Measurements from ENCODE around the gene ARL6IP4. TPM values are rescaled to one million over a fixed set of nuclear protein-coding genes. Genes with fewer than 3 reads are reported as not detected.

The ARL6IP4 gene
- total and polyA plus RNA-seq, 10 of the 15 experiments (the other 5 are each of a cell fraction or from before 2014, with no cell fraction given) = 2.5 to 320 (median 188) TPM

- TF ChIP-seq ZBTB40 (IDR thresholded peaks at IDR 0.05; ENCODE audit: borderline replicate concordance) (peak; percentile 74), SRF (IDR thresholded peaks at IDR 0.05; ENCODE audit: low read depth in 2 of 2, low read length in 2 of 2) (peak; percentile 27 to 83; a peak in 3 of 4 replicates), BHLHE40 (IDR thresholded peaks at IDR 0.05; ENCODE audit: borderline replicate concordance in 1 of 2, low read depth in 2 of 2, low read length in 1 of 2) (peak in 1 of 2 experiments; percentile 51; a peak in 2 of 4 replicates), SUPT20H (IDR thresholded peaks at IDR 0.05; ENCODE audit: borderline replicate concordance, control insufficient read depth, low read depth, low read length) (no peak), RELB (IDR thresholded peaks at IDR 0.05; ENCODE audit: low read depth) (no peak), STAT3 (IDR thresholded peaks at IDR 0.05; ENCODE audit: low read depth, low read length) (no peak), HDAC2 (IDR thresholded peaks at IDR 0.05) (no peak), ATF7 (IDR thresholded peaks at IDR 0.05; ENCODE audit: low read depth) (no peak), ATF3 (IDR thresholded peaks at IDR 0.05; ENCODE audit: borderline replicate concordance, extremely low read depth, low read depth, low read length) (no peak), CUX1 (IDR thresholded peaks at IDR 0.05; ENCODE audit: insufficient replicate concordance, low read depth, low read length) (no peak), TAF1 (IDR thresholded peaks at IDR 0.05; ENCODE audit: borderline replicate concordance, low read depth, low read length) (peak; percentile 84; the same call in 1 of the 2 replicates), CREB1 (IDR thresholded peaks at IDR 0.05; ENCODE audit: low read depth) (no peak), NKRF (conservative IDR thresholded peaks at IDR 0.05) (peak; percentile 80), SMC3 (IDR thresholded peaks at IDR 0.05; ENCODE audit: borderline replicate concordance, low read length) (no peak; the same call in 1 of the 2 replicates)
Measured at GRCh38 chr12:122980183-122981035, at the start of gene ARL6IP4 (continued).

Measured in GM12878 (cell line).